GM19438 (cell line): Measurements from ENCODE around the gene TMEM131L.
A peak's percentile ranks its signal among the peaks of the same experiment; 100 is the strongest.
"Not testable (repeated sequence)": the region's sequence is repeated elsewhere in the genome, so short reads cannot be mapped to it uniquely, and the experiment has no call there.

Experiments used
- ATAC-seq: cut with Tn5 transposase; IDR thresholded peaks from one replicate; pipeline ENCODE4 v1.9.1; 2021; ENCODE audit warnings: low read depth; ENCODE audit not compliant: unreplicated experiment

The TMEM131L gene

DNA sequence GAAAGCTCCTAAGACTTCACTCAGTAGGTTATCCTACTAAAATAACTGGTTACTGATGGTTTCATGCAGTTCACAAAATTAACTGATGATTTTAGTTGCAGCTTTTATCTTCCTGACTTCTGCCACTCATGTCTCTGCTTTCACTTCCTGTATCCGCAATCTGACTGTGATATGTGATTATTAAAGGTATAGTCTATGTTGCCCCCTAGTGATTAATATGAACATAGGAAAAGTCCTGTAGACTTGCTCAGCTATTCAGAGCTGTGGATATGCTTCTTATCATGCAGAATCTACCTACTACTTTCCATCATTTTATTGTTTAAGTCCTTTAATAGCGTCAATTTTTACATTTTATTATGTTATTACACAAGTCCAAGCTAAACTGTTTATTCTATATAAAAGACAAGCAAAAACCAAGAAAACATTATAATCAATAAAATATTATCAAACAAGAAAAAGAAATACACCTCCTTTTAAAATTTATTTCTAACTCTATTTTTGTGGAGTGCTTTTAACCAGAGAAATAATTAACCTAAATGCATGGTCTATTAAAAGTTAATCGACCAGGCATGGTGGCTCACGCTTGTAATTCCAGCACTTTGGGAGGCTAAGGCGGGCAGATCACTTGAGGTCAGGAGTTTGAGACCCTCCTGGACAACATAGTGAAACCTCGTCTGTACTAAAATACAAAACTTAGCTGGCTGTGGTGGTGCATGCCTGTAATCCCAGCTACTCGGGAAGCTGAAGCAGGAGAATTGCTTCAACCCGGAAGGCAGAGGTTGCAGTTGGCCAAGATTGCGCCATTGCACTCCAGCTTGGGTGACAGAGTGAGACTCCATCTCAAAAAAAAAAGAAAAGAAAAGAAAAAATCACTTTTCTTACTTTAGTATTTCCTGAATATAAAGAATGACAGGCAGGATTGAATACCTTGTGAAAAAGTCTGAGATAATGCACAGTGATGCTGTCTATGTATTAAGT lies 177.5 kb downstream of the TMEM131L start:
- ATAC-seq = peak; percentile 89

DNA sequence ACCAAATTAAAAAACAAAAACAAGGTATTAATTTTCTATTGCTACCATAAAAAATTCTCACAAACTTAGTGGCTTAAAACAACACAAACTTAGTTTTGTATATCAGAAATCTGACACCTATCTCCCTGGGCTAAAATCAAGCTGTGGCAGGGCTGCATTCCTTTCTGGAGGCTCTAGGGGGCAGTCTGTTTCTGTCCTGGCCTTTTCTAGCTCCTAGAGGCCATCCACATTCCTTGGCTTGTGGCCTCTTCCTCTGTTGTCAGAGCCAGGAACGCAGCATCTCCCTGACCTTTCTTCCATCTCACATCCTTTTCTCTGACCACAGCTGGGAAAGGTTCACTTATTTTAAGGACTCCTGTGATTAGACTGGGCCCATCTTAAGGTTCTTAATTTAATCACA lies 179.0 kb downstream of the TMEM131L start:
- ATAC-seq = no peak

DNA sequence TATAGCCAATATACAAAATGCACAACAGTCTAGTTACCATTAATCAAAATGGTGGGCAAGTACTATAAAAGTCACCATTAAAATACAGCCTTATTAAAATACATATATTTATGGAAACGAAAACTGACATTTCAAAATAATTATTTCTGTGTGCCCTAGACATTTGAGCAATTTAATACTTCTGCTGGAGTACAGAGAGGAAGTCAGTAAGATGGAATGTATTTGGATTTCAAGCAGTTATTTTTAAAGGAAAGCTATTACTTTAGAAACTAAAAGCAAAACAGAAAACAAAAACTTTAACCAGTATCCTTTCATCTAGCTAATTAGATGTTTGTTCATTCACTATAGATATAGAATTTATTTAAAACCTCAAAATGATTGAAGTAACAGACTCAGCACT lies 180.1 kb downstream of the TMEM131L start:
- ATAC-seq = no peak

DNA sequence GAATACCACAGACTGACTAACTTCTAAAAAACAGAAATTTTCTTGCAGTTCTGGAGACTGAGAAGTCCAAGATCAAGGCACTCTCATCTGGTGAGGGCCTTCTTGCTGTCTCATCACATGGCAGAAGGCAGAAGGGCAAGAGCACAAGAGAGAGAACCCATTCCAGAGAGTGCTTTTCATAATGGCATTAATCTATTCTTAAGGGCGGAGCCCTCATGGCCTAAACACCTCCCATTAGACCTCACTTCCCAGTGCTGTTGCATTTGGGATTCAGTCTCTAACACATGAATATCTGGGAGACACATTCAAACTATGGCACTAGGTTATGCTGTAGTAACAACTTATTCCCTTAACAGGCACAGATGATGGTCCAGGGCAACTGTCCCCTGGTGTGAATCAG lies 180.8 kb downstream of the TMEM131L start:
- no peak for ATAC-seq

DNA sequence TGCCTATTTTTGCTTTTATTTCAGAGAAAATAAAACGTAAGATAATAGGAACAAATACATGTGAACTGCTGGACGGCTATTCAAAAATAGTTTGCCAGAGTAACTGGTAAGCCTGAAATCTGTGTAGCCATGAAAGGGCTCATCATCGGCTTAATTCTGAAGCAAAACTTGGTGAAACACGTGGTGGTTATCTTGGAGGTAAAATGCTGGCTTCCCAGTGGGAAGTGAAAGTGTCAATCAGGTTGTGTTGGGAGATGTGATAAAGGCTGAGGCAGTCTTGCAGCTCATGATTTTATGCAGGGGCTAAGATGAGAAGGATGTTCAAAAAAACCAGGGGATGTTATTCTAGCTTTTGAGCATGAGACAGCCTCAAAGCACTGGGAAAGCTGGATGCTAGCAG lies 181.8 kb downstream of the TMEM131L start:
- no peak for ATAC-seq

DNA sequence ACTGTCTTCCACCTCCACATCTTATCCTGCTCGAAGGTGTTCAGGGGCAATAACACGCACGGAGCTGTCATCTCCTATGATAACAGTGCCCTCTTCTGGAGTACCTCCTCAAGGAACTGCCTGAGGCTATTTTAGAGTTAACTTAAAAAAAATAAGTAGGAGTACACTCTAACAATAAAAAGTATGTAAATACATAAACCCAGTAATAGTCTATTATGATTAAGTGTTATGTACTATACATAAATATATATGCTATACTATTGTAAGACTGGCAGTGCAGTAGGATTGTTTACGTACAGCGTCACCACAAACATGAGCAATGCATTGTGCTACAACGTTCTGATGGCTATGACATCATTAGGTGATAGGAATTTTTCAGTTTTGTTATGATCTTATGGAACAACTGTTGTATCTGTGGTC lies 183.4 kb downstream of the TMEM131L start:
- ATAC-seq = no peak

DNA sequence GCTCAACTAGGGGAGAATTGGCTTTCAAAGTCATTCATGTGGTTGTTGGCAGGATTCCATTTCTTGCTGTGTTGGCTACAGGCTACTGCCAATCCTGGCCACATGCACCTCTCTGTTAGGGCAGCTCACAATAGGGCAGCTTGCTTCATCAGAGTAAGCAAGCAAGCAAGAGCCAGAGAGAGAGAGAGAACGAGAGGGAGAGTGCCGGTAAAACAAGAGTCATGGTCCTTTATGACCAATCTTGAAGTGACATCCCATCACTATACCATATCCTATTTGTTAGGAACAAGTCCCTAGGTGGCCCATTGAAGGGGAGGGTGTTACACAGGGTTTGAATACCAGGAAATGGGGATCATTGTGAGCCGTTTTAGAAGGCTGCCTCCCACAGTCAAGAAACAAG lies 185.0 kb downstream of the TMEM131L start:
- no peak for ATAC-seq

DNA sequence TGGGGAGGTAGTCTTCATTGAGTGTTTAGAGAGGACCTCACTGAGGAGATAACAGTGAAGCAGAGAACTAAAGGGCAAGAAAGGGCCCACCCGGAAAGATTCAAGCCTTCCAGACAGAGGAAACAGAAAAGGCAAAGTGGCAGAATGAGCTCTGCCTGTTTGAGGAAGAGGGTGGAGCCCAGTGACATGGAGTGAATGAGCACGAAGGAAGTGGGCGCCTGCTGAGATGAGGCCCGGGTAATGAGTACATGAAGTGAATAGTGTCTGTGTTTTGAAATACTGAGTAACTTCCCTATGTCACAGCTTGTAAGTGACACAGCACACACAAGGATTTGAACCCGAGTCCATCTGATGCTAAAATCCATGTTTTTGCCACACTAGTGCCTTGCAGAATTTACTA lies 185.4 kb downstream of the TMEM131L start:
- no peak for ATAC-seq

DNA sequence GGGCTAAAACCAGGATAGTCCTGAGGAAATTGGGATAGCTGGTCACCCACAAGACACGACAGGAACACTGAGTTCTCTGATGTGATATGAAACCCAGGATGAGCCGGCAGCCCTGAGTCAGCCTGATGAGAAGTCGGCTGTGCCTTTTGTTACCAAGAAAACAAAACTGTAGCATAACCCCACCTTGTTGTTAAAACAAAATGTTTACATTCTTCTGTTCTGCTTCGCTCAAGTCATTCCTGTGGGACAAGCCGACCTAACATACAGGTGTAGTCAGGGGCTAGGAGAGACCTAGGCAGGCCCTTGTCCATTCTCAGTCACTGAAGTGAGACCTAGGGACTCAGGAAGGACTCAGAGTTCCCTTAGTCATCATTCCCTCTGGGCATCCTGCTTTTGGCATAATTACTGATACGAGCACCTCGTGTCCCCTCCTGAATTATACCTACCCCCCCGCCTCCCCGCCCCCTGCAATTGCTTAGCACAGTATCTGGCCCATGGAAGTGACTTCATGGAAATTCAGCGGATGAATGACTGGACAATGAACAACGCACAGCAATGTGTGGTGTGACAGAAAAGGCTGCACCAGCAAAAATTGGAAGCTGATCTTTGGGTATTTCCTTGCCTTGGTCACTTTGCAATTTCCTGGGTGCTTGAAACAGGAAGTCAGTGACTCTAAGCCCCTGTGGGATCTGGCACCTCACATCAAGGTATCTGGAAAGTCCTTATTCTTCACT lies 186.1 kb downstream of the TMEM131L start:
- no peak for ATAC-seq

DNA sequence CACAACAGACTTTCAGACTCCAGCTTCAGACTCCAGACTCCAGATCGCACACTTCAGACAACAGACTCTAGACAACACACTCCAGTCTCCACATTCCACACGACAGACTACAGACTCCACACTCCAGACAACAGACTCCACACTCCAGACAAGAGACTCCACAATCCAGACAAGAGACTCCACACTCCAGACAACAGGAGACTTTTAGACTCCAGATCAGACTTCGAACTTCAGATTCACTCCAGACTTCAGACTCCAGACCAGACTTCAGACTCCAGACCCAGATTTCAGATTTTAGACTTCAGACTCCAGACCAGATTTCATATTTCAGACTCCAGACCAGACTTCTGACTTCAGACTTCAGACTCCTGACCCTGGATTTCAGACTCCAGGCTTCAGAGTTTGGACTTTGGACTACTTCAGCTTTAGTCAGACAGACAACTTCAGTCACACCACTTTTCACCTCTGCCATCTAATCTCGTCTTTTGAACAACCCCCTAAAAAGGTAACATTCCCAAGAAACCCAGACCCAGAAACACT lies 188.9 kb downstream of the TMEM131L start:
- no peak for ATAC-seq

DNA sequence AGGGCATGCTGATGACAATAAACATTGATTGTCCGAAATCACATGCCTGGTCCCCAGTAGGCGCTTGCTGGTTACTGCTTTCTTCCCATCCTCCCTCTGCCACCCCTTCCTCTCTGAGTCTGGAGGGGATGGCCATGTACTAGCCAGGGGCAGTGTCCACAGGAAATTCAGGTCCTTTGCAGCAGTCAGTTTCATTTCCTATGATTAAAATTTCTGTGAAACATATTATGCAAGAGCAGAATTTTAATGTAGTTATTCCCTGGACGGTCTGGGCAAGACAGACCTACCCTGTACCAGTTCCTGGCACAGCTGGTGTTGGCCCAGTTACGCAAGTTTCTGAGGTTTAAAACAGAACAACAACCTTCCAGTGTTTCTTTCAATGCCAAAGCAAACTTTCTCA lies 189.8 kb downstream of the TMEM131L start:
- no peak for ATAC-seq

DNA sequence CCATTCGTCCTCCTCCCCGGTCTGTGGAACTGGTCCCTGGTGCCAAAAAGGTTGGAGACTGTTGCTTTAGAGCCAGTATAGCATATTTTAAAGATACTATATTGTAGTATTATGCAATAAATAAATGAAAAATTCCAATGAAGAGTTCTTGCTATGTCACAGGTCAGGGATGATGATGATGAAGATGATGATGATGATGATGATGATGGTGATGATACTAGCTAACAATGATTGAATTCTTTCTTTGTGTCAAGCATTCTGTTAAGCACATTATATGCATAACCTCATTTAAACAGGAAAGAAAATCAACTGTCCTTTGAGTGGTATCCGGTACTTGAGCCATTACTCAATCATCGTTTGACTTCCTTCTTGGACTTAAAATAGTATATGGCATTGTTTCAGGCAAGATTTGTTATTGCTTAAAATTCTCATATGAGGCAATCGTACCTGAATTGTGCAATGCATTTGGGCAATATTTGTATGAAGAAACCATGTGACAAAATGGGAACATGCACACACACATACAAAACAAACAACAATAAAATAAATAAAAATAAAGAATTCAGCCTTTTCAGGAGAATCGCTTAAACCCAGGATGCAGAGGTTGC lies 195.2 kb downstream of the TMEM131L start:
- no peak for ATAC-seq

DNA sequence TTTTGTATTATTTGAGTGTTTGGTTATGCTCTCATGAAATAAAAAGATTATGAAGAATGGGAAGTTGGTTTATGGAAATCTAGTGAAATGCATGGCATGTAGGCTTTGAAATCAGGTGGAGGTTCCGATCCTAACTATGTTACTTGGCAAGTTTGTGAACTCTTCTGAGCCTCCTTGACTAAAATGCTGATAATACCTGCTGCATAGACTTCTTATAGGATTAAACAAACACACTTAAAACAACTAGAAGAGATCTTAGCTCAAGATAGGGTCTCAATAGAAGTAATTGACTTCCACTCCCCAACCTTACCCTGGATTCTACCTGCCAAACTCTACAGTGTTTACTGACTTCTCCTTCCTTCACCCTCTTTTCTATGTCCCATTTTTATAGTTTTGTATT lies 195.7 kb downstream of the TMEM131L start:
- no peak for ATAC-seq

DNA sequence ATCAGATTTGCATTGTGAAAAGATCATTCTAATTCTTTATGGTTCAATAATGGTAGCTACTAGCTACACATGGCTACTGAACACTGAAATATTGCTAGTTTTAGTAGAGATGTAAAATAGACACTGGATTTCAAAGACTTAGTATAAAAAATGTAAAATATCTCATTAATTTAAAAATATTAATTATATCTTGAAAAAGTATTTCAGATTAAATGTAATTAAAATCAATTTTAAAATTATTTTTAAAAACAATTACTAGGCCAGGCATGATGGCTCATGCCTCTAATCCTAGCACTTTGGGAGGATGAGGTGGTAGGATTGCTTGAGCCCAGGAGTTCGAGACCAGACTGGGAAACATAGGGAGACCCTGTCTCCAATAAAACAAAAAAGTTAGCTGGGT lies 197.5 kb downstream of the TMEM131L start:
- ATAC-seq = no peak

DNA sequence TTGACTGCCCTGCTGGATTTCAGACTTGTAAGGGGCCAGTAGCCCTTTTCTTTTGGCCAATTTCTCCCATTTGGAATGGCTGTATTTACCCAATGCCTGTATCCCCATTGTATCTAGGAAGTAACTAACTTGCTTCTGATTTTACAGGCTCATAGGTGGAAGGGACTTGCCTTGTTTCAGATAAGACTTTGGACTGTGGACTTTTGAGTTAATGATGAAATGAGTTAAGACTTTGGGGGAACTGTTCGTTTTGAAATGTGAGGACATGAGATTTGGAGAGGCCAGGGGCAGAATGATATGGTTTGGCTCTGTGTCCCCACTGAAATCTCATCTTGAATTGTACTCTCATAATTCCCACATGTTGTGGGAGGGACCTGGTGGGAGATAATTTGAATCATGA lies 200.3 kb downstream of the TMEM131L start:
- not testable (repeated sequence) for ATAC-seq

DNA sequence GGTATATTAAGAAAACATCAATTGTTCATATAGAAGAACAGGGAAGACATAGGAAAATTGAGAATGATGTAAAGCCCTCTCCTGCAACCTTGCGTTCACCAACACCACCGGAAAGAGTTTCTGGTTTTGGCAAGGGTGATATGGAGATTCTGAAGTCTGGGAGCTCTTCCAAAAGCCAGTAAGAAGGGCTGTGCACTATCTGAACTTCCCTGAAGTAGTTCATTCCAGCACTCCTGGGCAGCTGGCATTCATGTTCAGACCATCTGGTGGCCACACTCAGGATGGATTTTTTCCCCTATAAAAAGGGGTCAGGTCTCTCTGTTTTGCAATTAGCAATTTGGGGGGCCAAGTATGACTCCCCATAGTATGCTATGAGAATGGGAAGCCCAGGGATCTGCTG lies 202.5 kb downstream of the TMEM131L start:
- no peak for ATAC-seq

DNA sequence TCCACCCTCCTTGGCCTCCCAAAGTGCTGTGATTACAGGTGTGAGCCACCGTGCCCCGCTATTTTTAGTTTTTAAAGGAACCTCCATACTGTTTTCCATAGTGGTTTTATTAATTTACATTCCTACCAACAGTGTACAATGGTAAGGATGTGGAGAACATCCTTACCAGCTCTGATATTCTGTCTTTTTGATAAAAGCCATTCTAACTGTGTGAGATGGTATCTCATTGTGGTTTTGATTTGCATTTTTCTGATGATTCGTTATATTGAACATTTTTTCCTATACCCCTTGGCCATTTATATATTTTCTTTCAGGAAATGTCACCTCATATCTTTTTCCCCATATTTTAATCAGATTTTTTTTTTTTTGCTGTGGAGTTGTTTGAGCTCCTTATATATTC lies 203.7 kb downstream of the TMEM131L start:
- no peak for ATAC-seq

DNA sequence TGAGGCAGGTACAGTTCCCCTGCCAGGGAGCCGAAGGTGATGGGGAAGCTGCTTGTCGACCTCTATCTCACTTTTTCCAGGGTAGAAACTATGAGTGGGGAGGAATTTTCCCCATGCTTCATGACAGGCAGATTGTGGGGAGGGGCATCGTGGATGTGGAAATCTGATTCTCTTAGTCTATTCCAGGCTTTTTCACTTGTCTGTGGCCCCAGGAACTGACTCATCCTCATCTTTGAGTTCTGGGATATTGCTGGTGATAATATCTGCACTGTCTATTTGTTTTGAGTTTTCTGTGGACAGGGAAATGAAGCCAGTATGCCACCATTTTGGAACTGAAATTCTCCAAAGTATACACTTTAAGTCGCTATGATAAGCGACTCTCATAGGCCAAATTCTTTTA lies 210.3 kb downstream of the TMEM131L start:
- no peak for ATAC-seq

DNA sequence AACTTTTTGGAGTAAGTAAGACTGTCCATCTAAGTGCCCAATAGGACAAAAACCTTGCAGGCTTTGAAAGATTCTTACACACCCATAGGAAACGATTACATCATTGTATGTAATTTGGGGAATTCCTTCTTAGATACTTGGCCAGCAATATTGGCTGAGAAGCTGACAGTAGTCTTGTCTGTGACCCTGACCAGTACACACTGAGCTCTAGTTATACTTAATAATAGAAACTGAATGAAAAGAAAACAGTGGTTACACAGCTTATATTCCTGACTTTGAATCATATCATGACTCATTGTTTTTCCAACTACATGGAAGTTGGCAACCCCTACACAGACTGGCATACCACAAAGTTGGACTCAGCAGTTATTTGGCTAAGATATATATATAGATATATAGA lies 210.8 kb downstream of the TMEM131L start:
- no peak for ATAC-seq

DNA sequence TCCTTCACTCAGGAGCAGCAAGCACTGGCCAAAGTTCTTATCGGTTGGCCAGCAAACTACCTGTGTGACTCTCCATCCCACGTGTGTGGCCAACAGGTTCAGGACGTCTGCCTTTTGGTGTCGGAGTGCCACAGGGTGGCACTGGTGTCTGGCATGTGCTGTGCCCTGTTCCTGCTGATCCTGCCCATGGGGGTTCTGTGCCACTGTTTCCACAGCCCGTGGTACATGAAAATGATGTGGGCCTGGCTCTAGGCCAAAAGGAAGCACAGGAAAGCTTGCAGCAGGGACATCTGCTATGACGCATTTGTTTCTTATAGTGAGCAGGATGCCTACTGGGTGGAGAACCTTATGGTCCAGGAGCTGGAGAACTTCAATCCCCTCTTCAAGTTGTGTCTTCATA lies 213.3 kb downstream of the TMEM131L start:
- no peak for ATAC-seq

DNA sequence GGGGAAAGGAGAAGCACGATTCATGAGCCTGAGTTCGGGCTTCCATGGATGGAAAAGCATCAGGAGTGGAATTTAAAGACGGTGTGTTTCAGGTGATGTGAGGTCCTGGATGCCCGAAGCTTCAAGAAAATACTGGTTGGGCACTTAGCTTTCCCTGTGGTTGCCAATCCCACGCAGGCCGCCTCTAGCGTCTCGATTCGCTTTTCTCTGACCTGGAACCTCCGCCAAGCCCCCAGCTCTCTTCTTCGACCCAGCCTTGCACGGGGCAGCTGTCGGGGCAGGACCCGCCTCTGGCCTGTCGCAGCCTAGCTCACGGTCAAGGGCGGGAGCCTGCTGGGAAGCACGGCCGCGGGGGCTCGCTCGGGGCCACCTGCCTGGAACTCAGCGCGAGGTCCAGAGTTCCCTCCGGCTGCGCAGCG lies 217.6 kb downstream of the TMEM131L start:
- no peak for ATAC-seq
